Measurements from ENCODE around the gene RNU6-7. TPM values are rescaled to one million over a fixed set of nuclear protein-coding genes. Genes with fewer than 3 reads are reported as not detected.

The RNU6-7 gene
- total RNA-seq, 1 experiment from 2014 or later = not detected

DNA sequence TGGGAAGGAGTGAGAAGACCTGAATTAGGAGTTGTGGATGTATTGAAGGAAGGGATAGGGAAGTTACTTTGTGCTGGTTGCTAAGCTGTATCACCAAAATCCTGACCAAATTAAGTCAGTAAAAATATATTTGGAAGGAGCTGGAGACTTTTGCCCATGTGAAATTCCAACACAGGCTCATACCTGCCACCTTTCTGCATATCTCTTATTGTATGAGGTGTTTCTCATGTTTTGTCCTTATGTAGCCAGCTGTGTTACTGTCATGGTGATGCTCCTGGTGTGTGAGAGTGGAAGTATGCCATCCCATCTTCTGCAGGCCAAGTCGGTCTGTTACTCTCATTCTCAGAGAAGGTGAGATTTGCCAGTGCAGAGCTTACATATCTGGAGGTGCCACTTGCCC lies 30.6 kb downstream of the RNU6-7 start:
- H3K4ac ChIP-seq (ENCODE audit: low read depth, low read length) = no peak overlapping the region
- H2AFZ ChIP-seq (ENCODE audit: low read length) = no peak overlapping the region
- H3K36me3 Mint-ChIP-seq (ENCODE audit: insufficient read depth in 1 of 3, low read depth in 3 of 3) = no peaks in the 10 kb centered on the region; a peak in 1 of 7 replicates
- no peak for DNase-seq
- H4K5ac ChIP-seq (ENCODE audit: insufficient read length, low read depth, low read length) = no peak overlapping the region
- peaks cover 3 to 7% of the 10 kb centered on the region in 2 experiments; a peak in 3 of 5 replicates for H3K9me3 Mint-ChIP-seq
- no peaks in the 10 kb centered on the region for H3K27me3 Mint-ChIP-seq (ENCODE audit: low read depth)
- H3K27ac Mint-ChIP-seq = no peak overlapping the region
- H3K79me2 ChIP-seq (ENCODE audit: insufficient read depth, low read length) = no peaks in the 10 kb centered on the region
- H3T11ph ChIP-seq (ENCODE audit: low read length) = no peak overlapping the region
- TF ChIP-seq CTCF (conservative IDR thresholded peaks at IDR 0.05) = no peak
- H3K14ac ChIP-seq (ENCODE audit: insufficient read depth, low read length) = no peak overlapping the region
- H2BK5ac ChIP-seq (ENCODE audit: insufficient read length, low read length) = no peak overlapping the region
- no peak overlapping the region for H2BK120ac ChIP-seq (ENCODE audit: low read depth, low read length, poor library complexity, severe bottlenecking)
- no CpG with 5 or more reads among the region's 1 CpG for WGBS (ENCODE audit: extremely low coverage, insufficient read length, low lambda C conversion rate)
- no peaks in the 10 kb centered on the region for H4K20me1 ChIP-seq (ENCODE audit: control insufficient read depth, insufficient read depth, insufficient read length)
- H3K23ac ChIP-seq (ENCODE audit: insufficient read length, low read depth, low read length) = no peak overlapping the region
- H3K4me3 Mint-ChIP-seq = no peak overlapping the region
- no peaks in the 10 kb centered on the region for H3K4me1 ChIP-seq (ENCODE audit: insufficient read depth, low read length)
- no peaks in the 10 kb centered on the region for H3K9me3 ChIP-seq (ENCODE audit: control insufficient read depth, low read depth, low read length)
- no peak overlapping the region for H2BK15ac ChIP-seq (ENCODE audit: low read depth, low read length)
- H3K4me2 ChIP-seq (ENCODE audit: insufficient read depth, insufficient read length, low read length) = no peak overlapping the region
- H3K79me1 ChIP-seq (ENCODE audit: insufficient read depth, low read depth, low read length, poor library complexity, severe bottlenecking) = no peaks in the 10 kb centered on the region
- no peak overlapping the region for H3K18ac ChIP-seq (ENCODE audit: insufficient read length, low read depth, low read length)
- H3K27ac ChIP-seq (ENCODE audit: insufficient read length, low read depth, low read length) = no peak overlapping the region
- no peaks in the 10 kb centered on the region for H3K27me3 ChIP-seq (ENCODE audit: insufficient read depth, low read length)
- no peak overlapping the region for H2BK20ac ChIP-seq (ENCODE audit: low read depth, low read length, poor library complexity, severe bottlenecking)
- H4K91ac ChIP-seq (ENCODE audit: insufficient read length, low read depth, low read length) = no peak overlapping the region
- H4K8ac ChIP-seq (replicated peaks; ENCODE audit: insufficient read length, low read depth, low read length) = no peak overlapping the region
- no peaks in the 10 kb centered on the region for H3K4me1 Mint-ChIP-seq
- H3K23me2 ChIP-seq (ENCODE audit: insufficient read length, low read depth, low read length, poor library complexity, severe bottlenecking) = no peaks in the 10 kb centered on the region
- no peak overlapping the region for H2AK5ac ChIP-seq (ENCODE audit: insufficient read length, low read length)
- no peak overlapping the region for H3K9ac ChIP-seq (ENCODE audit: extremely low read depth, insufficient read length, low read length)
- no peak overlapping the region for H2BK12ac ChIP-seq (ENCODE audit: insufficient read length, low read depth, low read length)
- no peak overlapping the region for H3K56ac ChIP-seq (ENCODE audit: insufficient read length, low read depth, low read length)
